ENCODE data around the gene GSN. TPM values are rescaled to one million over a fixed set of nuclear protein-coding genes. Genes with fewer than 3 reads are reported as not detected.
A peak's percentile ranks its signal among the peaks of the same experiment; 100 is the strongest.

Gene GSN
- total and polyA plus RNA-seq, 2 of the 13 experiments (the other 11 are each of a cell fraction or from before 2014, with no cell fraction given), result 294 to 307 TPM

GRCh38 chr9:121295662-121296191 is 27.8 kb downstream of the GSN start (continued):
- TF ChIP-seq ZNF589 (CRISPR knock-in tag; conservative IDR thresholded peaks at IDR 0.05) (no peak), MLLT10 (CRISPR knock-in tag; IDR thresholded peaks at IDR 0.05) (no peak), MAF1 (CRISPR knock-in tag; IDR thresholded peaks at IDR 0.05; ENCODE audit: borderline replicate concordance) (no peak), HOXD1 (CRISPR knock-in tag; IDR thresholded peaks at IDR 0.05) (no peak), LCORL (IDR thresholded peaks at IDR 0.05) (no peak), LCORL (CRISPR knock-in tag; IDR thresholded peaks at IDR 0.05) (no peak), ZNF652 (CRISPR knock-in tag; IDR thresholded peaks at IDR 0.05; ENCODE audit: borderline replicate concordance, low read depth) (no peak), ZNF124 (CRISPR knock-in tag; IDR thresholded peaks at IDR 0.05) (no peak), GMEB2 (CRISPR knock-in tag; IDR thresholded peaks at IDR 0.05; ENCODE audit: low read depth) (no peak), AHDC1 (CRISPR knock-in tag; IDR thresholded peaks at IDR 0.05; ENCODE audit: borderline replicate concordance) (no peak), HES4 (CRISPR knock-in tag; IDR thresholded peaks at IDR 0.05; ENCODE audit: borderline replicate concordance) (0 out of 2 replicates have a peak, but pooled peaks have one; percentile 49), ATF7 (IDR thresholded peaks at IDR 0.05) (no peak), ATF7 (CRISPR knock-in tag; IDR thresholded peaks at IDR 0.05) (no peak), ZNF432 (CRISPR knock-in tag; IDR thresholded peaks at IDR 0.05; ENCODE audit: borderline replicate concordance) (no peak), ZNF329 (CRISPR knock-in tag; IDR thresholded peaks at IDR 0.05; ENCODE audit: low read depth) (0 out of 2 replicates have a peak, but pooled peaks have one; percentile 68), ZNF570 (CRISPR knock-in tag; IDR thresholded peaks at IDR 0.05; ENCODE audit: borderline replicate concordance) (no peak), SMAD1 (CRISPR knock-in tag; IDR thresholded peaks at IDR 0.05; ENCODE audit: borderline replicate concordance, low read depth) (no peak), KLF12 (CRISPR knock-in tag; IDR thresholded peaks at IDR 0.05; ENCODE audit: borderline replicate concordance) (0 out of 2 replicates have a peak, but pooled peaks have one; percentile 31)

Measured in HepG2 (cell line).